H1 (cell line): ENCODE data around the gene ATP5F1E. TPM values are rescaled to one million over a fixed set of nuclear protein-coding genes. Genes with fewer than 3 reads are reported as not detected.

Experiments
- BCL11A ChIP-seq, 2 experiments: IDR thresholded peaks; one replicate each; pipeline ENCODE4 v1.6.1; 2011; ENCODE audit warnings: low read depth in 2 of 2, low read length in 2 of 2, mild to moderate bottlenecking in 2 of 2
- CBX5 ChIP-seq: fragments of 300-800, 300-1000 bp; sonication (generic); IDR thresholded peaks from 2 replicates; pipeline ENCODE4 v1.7.1; 2016; ENCODE audit warnings: antibody characterized with exemption, low read length, low read depth
- POU5F1 ChIP-seq: IDR thresholded peaks from 2 replicates; pipeline ENCODE4 v1.6.1; 2011; ENCODE audit warnings: low read depth, mild to moderate bottlenecking, low read length, moderate library complexity
- SAP30 ChIP-seq: fragments of 300-600 bp; sonication (generic); IDR thresholded peaks from 2 replicates; pipeline ENCODE4 v1.7.1; 2012; ENCODE audit warnings: low read length, moderate library complexity, mild to moderate bottlenecking, inconsistent platforms; ENCODE audit not compliant: insufficient read depth, insufficient replicate concordance
- TEAD4 ChIP-seq: IDR thresholded peaks from 2 replicates; pipeline ENCODE4 v1.6.1; 2012; ENCODE audit warnings: low read depth, low read length, inconsistent platforms, mixed read lengths
- polyA plus RNA-seq, 7 experiments: library from polyadenylated mRNA; depleted of rRNA in 3 of 7; stranded (reverse) in 5 of 7; unstranded in 2 of 7; fragments of >200 nt in 5 of 7; fragments of 200-250 nt in 2 of 7; gene quantifications; 1 replicate in 5 of 7; 2 replicates in 1 of 7; 4 replicates in 1 of 7; pipeline versions ENCODE4 v1.2.1 to v1.2.3, GENCODE V29; 2011 to 2013; ENCODE audit warnings: missing spikeins in 2 of 7, mixed read lengths in 2 of 7
- total RNA-seq: library from RNA; stranded (reverse); fragmentation: NEBNext Ultra II Directional; extraction: Animal tissue kit (Norgen Biotek cat#: 25700); gene quantifications from 2 replicates; pipeline ENCODE4 v1.2.1, GENCODE V29; 2021

Gene ATP5F1E
- total and polyA plus RNA-seq, 2 of the 8 experiments (the other 6 are each of a cell fraction or from before 2014, with no cell fraction given): 15.7 to 47.8 TPM

GRCh38 chr20:58996226-58996611 lies 35.9 kb downstream of the ATP5F1E start (continued):
- no peak for TF ChIP-seq TEAD4
- no peak for TF ChIP-seq CBX5
- no peak for TF ChIP-seq BCL11A (IDR thresholded peaks at IDR 0.05; ENCODE audit: low read depth in 2 of 2, low read length in 2 of 2)
- TF ChIP-seq POU5F1: no peak
- TF ChIP-seq SAP30: no peak
